Measurements from ENCODE around the gene PPP1R7. TPM values are rescaled to one million over a fixed set of nuclear protein-coding genes. Genes with fewer than 3 reads are reported as not detected.

PPP1R7 gene
- total and polyA plus RNA-seq, 9 of the 15 experiments (the other 6 are each of a cell fraction or from before 2014, with no cell fraction given), result 37.5 to 75.0 (median 50.5) TPM

- no peak for TF ChIP-seq UBTF (IDR thresholded peaks at IDR 0.05; ENCODE audit: borderline replicate concordance in 1 of 2, low read depth in 2 of 2, low read length in 2 of 2)
- TF ChIP-seq MCM3 (IDR thresholded peaks at IDR 0.05), result no peak
- no peak for TF ChIP-seq ZNF445 (CRISPR knock-in tag; IDR thresholded peaks at IDR 0.05; ENCODE audit: low read depth)
- TF ChIP-seq THRA (IDR thresholded peaks at IDR 0.05), result no peak
Observed at GRCh38 chr2:241112592-241112991, 37.7 kb upstream of the PPP1R7 start (continued).

GRCh38 chr2:241114836-241115235 lies 35.4 kb upstream of the PPP1R7 start:
- CTCF ChIA-PET (ENCODE audit: low intra/inter-chr PET ratio), result no interaction called here
- Histone ChIP-seq H2AFZ (ENCODE audit: low read depth, low read length) (no peak overlapping the region), H3K4me2 (ENCODE audit: insufficient read depth, low read length) (no peak overlapping the region), H3K9me3 (replicated peaks; ENCODE audit: control insufficient read depth, insufficient read depth, low read depth, low read length) (no peaks in the 10 kb centered on the region), H3K27me3 (ENCODE audit: control insufficient read depth in 2 of 2, insufficient read depth in 2 of 2, low read length in 2 of 2) (no peaks in the 10 kb centered on the region), H3K4me3 (no peak overlapping the region), H3K27ac (ENCODE audit: extremely low read depth, low read depth, low read length) (no peak overlapping the region), H3K79me2 (ENCODE audit: control insufficient read depth, insufficient read depth, low read length) (no peaks in the 10 kb centered on the region), H3K4me1 (replicated peaks in 1 of 2; ENCODE audit: control insufficient read depth in 2 of 2, insufficient read depth in 2 of 2, low read length in 2 of 2) (no peaks in the 10 kb centered on the region), H4K20me1 (replicated peaks; ENCODE audit: control insufficient read depth, insufficient read depth, low read length) (no peaks in the 10 kb centered on the region), H3K9me1 (ENCODE audit: control insufficient read depth, insufficient read depth, low read length) (no peaks in the 10 kb centered on the region), H3K36me3 (ENCODE audit: control insufficient read depth, insufficient read depth, low read length) (peaks cover 6% of the 10 kb centered on the region; the same call in 1 of the 3 replicates), H3K9ac (ENCODE audit: insufficient read depth in 1 of 2, low read depth in 2 of 2, low read length in 2 of 2) (no peak overlapping the region)
- DNase-seq (ENCODE audit: extremely low read depth in 1 of 4, low spot score in 3 of 4), result no peak
- BruUV-seq (replicated peaks), result no TSS peak
- FAIRE-seq, result no peak
- in situ Hi-C loops (cut with MboI) (no loop called here), intact Hi-C loops (cut with micrococcal nuclease) (no loop called here)
- no peak for ATAC-seq
- WGBS (ENCODE audit: insufficient coverage, low coverage, missing lambda C conversion rate), result 95% methylated on average over 6 of the region's 11 CpGs
- POLR2A ChIA-PET, result interaction anchor here (1.3 kb wide), 1 partner anchor 13 kb away, joined by 5 read pairs; the partner anchor contains the start of gene MTERF4
- no peak for TF ChIP-seq NR3C1 (CRISPR knock-in tag; IDR thresholded peaks at IDR 0.05)
- no peak for TF ChIP-seq SIX5 (IDR thresholded peaks at IDR 0.05; ENCODE audit: borderline replicate concordance in 1 of 2, insufficient read depth in 1 of 2, low read depth in 1 of 2, low read length in 2 of 2)
- TF ChIP-seq ZKSCAN3 (CRISPR knock-in tag; IDR thresholded peaks at IDR 0.05), result no peak
- TF ChIP-seq ELK1 (CRISPR knock-in tag; IDR thresholded peaks at IDR 0.05), result no peak
- TF ChIP-seq STAT5A (IDR thresholded peaks at IDR 0.05; ENCODE audit: borderline replicate concordance, low read length), result no peak
- TF ChIP-seq TCF7 (IDR thresholded peaks at IDR 0.05; ENCODE audit: borderline replicate concordance), result no peak
- TF ChIP-seq KAT7 (CRISPR knock-in tag; IDR thresholded peaks at IDR 0.05; ENCODE audit: borderline replicate concordance), result no peak
- TF ChIP-seq TSHZ1 (CRISPR knock-in tag; IDR thresholded peaks at IDR 0.05), result no peak
- no peak for TF ChIP-seq COPS2 (conservative IDR thresholded peaks at IDR 0.05)
- no peak for TF ChIP-seq ZNF212 (CRISPR knock-in tag; IDR thresholded peaks at IDR 0.05)

Measured in K562 (cell line).